HG02884 (cell line): Measurements from ENCODE around the gene DAPP1.
A peak's percentile ranks its signal among the peaks of the same experiment; 100 is the strongest.
"Not testable (repeated sequence)": the region's sequence is repeated elsewhere in the genome, so short reads cannot be mapped to it uniquely, and the experiment has no call there.

Source experiments
- ATAC-seq: cut with Tn5 transposase; IDR thresholded peaks from one replicate; pipeline ENCODE4 v1.9.1; 2021; ENCODE audit warnings: mild to moderate bottlenecking, moderate library complexity; ENCODE audit not compliant: unreplicated experiment

Gene DAPP1

GRCh38 chr4:99822734-99823133, 6.1 kb downstream of the DAPP1 start:
- no peak for ATAC-seq

GRCh38 chr4:99824070-99824599, 7.5 kb downstream of the DAPP1 start:
- ATAC-seq = no peak

- no peak for ATAC-seq
Observed at GRCh38 chr4:99825272-99825671, 8.6 kb downstream of the DAPP1 start.

DNA sequence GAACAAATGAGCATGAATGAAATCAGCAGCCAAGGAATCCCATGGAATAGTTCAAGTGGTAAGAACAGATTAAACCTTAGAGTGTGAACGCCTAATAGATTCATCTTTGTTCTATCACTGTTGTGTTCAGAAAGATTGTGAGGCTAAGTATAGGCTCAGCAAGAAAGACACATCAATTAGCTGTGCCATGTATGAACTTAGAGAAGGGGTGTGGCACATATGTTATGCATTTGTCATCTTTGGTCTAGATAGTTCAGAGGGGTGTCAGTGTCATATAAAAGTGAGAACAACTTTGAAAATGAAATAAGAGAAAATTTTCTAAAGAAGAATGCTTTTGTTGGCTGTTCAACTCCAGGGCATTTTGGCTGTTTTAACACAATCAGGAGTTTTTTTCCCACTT, 9.4 kb downstream of the DAPP1 start:
- ATAC-seq = no peak

- no peak for ATAC-seq
Observed at GRCh38 chr4:99827454-99827853, 10.8 kb downstream of the DAPP1 start.

- no peak for ATAC-seq
Observed at GRCh38 chr4:99827857-99828256, 11.2 kb downstream of the DAPP1 start.

DNA sequence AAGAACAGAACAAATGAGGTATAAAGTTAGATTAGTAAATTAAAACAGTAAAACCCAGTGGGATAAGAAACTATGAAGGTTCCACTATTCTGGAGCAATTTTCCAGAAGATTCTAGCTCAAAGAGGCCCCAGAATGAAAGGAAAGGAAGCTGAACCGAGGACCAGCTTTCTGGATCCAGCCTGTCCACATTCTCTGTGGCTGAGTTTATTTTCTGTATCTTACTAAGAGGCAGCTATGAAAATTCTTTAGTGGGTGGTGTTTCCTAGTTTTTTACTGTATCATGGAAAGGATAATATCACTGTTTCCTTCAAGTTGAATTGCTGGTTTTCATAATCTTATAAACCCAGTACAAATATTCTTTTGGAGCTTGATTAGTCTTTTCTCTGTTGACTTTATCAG, 11.8 kb downstream of the DAPP1 start:
- no peak for ATAC-seq

- not testable (repeated sequence) for ATAC-seq
Observed at GRCh38 chr4:99830051-99830450, 13.4 kb downstream of the DAPP1 start.

DNA sequence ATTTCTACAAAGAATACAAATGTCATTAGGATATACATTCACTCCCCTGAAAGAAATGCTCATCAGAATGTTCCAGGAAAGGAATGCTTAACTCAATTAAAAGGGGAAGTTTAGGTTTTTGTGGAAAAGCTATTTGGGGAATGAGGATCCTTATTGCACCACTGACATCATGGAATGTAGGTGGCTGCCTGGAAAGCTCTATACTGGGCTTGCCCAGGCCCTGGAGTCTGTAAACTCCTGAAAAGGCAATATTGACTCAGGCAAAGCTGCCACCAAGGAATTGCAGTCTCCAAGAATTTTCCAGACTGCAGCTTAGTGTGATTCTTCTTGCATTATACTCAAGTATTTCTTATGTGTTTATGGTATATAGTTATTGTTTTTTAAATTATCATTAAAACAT, 15.7 kb downstream of the DAPP1 start:
- ATAC-seq = no peak

DNA sequence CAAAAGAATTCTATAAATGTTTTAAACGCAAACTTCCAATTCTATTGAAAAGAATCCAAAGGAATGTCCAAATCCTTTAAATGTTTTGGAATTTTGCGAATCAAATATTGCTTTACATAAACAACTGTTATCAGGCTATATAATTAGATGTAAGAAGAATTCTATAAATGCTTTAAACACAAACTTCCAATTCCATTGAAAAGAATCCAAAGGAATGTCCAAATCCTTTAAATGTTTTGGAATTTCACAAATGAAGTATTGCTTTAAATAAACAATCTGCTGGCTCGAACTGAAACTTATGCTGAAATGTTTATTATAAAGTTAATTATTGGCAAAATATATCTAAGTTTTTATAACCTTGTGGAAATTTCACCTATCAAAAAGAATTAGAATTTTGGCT, 16.1 kb downstream of the DAPP1 start:
- ATAC-seq = no peak

- ATAC-seq = no peak
Observed at GRCh38 chr4:99833756-99834155, 17.1 kb downstream of the DAPP1 start.

- no peak for ATAC-seq
Observed at GRCh38 chr4:99834569-99834968, 17.9 kb downstream of the DAPP1 start.

GRCh38 chr4:99835942-99836341, 19.3 kb downstream of the DAPP1 start:
- no peak for ATAC-seq

- ATAC-seq = no peak
Observed at GRCh38 chr4:99838927-99839326, 22.3 kb downstream of the DAPP1 start.

DNA sequence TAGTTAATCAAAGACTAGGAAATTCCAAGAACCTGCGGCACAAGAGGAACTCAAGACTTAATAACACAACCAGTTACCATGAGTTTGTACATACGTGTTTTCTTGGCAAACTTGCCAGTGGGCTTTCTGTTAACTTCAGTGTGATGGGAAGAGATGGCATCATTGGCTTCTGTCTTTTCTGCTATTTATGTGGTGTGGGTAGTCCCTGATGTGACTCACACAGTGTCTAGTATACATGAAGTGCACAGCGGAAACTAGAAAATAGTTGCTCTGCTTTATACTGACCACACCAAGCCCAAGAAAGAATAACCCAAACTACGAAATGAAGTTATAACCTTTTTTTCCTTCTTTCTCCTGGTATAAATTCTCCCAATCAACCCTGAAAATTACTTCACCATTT, 24.5 kb downstream of the DAPP1 start:
- no peak for ATAC-seq

DNA sequence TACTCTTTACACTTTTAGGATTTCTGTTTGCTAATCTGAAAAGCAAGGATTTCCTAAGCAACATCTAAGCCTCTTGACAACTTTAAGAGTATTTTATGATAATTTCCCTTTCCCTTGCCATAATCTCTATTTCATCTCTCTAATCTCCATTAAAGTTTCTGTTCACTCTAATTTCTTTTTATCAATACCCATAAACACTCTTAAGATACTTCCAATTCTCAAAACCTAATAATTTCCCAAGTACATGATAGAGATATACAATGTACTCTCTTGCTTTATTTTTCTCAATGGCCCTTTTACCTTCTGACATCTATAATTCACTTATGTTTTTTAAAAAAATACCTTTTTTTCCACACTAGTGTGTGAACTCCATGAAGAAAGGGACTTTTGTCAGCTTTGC, 26.8 kb downstream of the DAPP1 start:
- ATAC-seq = no peak

DNA sequence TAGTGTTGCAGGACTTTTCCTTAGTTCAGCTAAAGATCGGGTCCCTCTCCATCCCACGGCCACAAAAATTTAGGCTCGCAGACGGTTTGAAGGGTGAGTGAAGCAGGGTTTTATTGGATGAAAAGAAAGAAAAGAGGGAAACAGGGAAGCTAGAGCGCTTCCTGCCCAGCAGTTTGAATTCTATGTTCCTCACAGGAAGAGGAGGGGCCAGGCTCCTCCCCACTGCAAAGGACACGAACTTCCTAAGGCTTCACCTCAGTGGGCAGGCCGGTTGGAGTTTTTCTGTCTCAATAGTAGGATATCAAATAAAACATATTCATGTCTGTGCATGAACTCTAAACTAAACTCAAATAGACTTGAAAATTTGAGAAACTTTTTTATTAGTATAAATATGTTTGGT, 27.4 kb downstream of the DAPP1 start:
- ATAC-seq = no peak

DNA sequence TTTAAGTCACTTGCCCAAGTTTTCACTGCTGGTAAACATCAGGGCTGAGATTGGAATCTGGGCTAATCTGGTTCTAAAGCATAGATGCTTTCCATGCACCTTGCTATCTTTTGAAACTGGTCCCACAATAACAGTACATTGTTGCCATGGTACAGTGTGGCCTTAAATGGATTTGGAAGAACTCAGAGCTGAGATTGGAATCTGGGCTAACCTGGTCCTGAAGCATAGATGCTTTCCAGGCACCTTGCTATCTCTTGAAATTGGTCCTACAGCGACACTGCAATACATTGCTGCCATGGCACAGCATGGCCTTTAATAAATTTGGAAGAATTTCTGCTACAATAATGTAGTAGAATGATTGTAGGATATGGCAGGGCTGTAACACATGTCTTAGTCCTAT, 28.6 kb downstream of the DAPP1 start:
- no peak for ATAC-seq

GRCh38 chr4:99845708-99846469, 29.3 kb downstream of the DAPP1 start:
- ATAC-seq = no peak

GRCh38 chr4:99846891-99847290, 30.3 kb downstream of the DAPP1 start:
- ATAC-seq = no peak

- ATAC-seq = peak; percentile 60
Observed at GRCh38 chr4:99847362-99847976, 30.8 kb downstream of the DAPP1 start.

GRCh38 chr4:99848591-99849001, 32.0 kb downstream of the DAPP1 start:
- ATAC-seq = peak; percentile 31
